ENCODE measurements around the gene DCDC2B.

DCDC2B gene

DNA sequence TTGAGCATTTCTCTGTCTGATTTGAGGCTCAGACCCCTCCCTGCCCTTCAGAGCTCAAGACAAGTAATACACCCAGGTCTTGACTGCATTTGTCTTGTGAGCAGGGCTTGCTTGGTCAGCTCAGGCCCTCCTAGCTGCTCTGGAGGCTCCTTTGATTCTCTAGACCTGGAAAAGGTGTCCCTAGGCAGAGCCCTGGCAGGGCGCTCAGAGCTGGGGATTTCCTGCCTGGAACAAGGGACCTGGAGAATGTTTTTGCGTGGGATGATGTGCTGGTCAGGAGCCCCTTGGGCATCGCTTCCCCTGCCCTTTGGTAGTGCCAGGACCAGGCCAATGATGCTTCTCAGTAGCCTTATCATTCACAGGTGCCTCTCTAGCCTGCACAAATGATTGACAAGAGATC lies 13.4 kb upstream of the DCDC2B start:
- no peaks in the 10 kb centered on the region for H3K79me2 ChIP-seq (ENCODE audit: control insufficient read depth, low read length)
- no peak overlapping the region for H3K27ac ChIP-seq (ENCODE audit: low read depth, low read length)
- H3K9me3 ChIP-seq (ENCODE audit: control insufficient read depth, insufficient read depth, low read length), result no peaks in the 10 kb centered on the region
- peaks cover 78% of the 10 kb centered on the region for H3K36me3 ChIP-seq (ENCODE audit: control insufficient read depth, low read length)
- H4K20me1 ChIP-seq (ENCODE audit: control insufficient read depth, insufficient read depth, low read depth, low read length), result no peaks in the 10 kb centered on the region
- no peaks in the 10 kb centered on the region for H3K27me3 ChIP-seq (ENCODE audit: control insufficient read depth, low read length)
- peaks cover 17% of the 10 kb centered on the region for H3K4me1 ChIP-seq (ENCODE audit: control insufficient read depth, low read length)
- H3F3A ChIP-seq (ENCODE audit: control insufficient read depth, insufficient read depth), result peaks cover 9% of the 10 kb centered on the region; the same call in 1 of the 2 replicates
- H3K9me2 ChIP-seq (replicated peaks; ENCODE audit: control insufficient read depth, low read length), result no peaks in the 10 kb centered on the region
- TF ChIP-seq, protein P1, sequence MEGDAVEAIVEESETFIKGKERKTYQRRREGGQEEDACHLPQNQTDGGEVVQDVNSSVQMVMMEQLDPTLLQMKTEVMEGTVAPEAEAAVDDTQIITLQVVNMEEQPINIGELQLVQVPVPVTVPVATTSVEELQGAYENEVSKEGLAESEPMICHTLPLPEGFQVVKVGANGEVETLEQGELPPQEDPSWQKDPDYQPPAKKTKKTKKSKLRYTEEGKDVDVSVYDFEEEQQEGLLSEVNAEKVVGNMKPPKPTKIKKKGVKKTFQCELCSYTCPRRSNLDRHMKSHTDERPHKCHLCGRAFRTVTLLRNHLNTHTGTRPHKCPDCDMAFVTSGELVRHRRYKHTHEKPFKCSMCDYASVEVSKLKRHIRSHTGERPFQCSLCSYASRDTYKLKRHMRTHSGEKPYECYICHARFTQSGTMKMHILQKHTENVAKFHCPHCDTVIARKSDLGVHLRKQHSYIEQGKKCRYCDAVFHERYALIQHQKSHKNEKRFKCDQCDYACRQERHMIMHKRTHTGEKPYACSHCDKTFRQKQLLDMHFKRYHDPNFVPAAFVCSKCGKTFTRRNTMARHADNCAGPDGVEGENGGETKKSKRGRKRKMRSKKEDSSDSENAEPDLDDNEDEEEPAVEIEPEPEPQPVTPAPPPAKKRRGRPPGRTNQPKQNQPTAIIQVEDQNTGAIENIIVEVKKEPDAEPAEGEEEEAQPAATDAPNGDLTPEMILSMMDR (IDR thresholded peaks at IDR 0.05; ENCODE audit: low read depth, low read length, poor library complexity, severe bottlenecking), result no peak
- TF ChIP-seq EZH2phosphoT487 (IDR thresholded peaks at IDR 0.05; ENCODE audit: borderline replicate concordance, low read length), result no peak
- H3K4me2 ChIP-seq (ENCODE audit: low read length), result no peak overlapping the region
- H3K4me3 ChIP-seq (ENCODE audit: low read length), result no peak overlapping the region

DNA sequence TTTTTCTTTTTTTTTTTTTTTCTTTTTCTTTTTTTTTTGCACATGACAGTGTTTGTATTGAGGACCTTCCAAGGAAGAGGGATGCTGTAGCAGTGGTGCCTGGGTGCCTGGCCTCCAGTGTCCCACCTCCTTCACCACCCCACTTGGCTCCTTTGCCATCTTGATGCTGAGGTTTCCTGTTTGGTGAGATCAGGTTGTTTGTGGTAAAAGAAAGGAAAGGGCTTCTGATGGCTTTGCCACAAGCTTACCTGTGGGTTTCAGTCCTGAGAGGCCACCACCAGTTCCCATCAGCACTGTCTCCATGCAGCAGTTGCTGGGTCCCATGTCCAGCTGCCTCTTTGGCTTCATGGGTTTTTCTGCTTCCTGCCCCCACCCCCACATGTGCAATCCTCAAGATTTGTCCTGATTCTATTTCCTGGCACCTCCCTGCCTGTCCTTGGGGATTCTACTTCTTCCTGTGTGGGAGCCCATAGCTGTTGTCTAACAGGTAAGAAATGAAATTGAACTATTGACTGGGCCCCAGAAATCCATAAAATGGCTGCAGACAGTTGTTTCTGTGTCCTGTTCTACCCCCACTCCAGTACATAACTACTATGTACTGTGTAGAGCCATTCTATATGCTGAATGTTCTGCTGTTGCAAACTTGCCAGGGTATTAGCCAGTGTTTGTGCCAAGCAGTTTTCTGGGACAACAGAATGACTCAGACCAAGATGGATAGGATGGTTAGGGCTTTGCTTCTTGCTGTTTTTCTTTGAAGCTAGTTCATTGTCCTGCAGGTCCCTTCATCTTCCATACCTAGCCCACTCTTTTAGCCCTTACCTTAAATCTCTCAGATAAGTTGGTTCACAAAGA lies 12.7 kb upstream of the DCDC2B start:
- TF ChIP-seq, protein P1 (IDR thresholded peaks at IDR 0.05; ENCODE audit: low read depth, low read length, poor library complexity, severe bottlenecking), result no peak
- TF ChIP-seq EZH2phosphoT487 (IDR thresholded peaks at IDR 0.05; ENCODE audit: borderline replicate concordance, low read length), result no peak
- no peaks in the 10 kb centered on the region for H3K9me3 ChIP-seq (ENCODE audit: control insufficient read depth, insufficient read depth, low read length)
- H3K4me1 ChIP-seq (ENCODE audit: control insufficient read depth, low read length), result peaks cover 22% of the 10 kb centered on the region
- H3K9me2 ChIP-seq (replicated peaks; ENCODE audit: control insufficient read depth, low read length), result no peaks in the 10 kb centered on the region
- peaks cover 9% of the 10 kb centered on the region; the same call in 1 of the 2 replicates for H3F3A ChIP-seq (ENCODE audit: control insufficient read depth, insufficient read depth)
- peaks cover 73% of the 10 kb centered on the region for H3K36me3 ChIP-seq (ENCODE audit: control insufficient read depth, low read length)
- no peak overlapping the region for H3K27ac ChIP-seq (ENCODE audit: low read depth, low read length)
- no peaks in the 10 kb centered on the region for H3K79me2 ChIP-seq (ENCODE audit: control insufficient read depth, low read length)
- no peaks in the 10 kb centered on the region for H4K20me1 ChIP-seq (ENCODE audit: control insufficient read depth, insufficient read depth, low read depth, low read length)
- H3K27me3 ChIP-seq (ENCODE audit: control insufficient read depth, low read length), result no peaks in the 10 kb centered on the region
- H3K4me2 ChIP-seq (ENCODE audit: low read length), result no peak overlapping the region
- no peak overlapping the region for H3K4me3 ChIP-seq (ENCODE audit: low read length)

DNA sequence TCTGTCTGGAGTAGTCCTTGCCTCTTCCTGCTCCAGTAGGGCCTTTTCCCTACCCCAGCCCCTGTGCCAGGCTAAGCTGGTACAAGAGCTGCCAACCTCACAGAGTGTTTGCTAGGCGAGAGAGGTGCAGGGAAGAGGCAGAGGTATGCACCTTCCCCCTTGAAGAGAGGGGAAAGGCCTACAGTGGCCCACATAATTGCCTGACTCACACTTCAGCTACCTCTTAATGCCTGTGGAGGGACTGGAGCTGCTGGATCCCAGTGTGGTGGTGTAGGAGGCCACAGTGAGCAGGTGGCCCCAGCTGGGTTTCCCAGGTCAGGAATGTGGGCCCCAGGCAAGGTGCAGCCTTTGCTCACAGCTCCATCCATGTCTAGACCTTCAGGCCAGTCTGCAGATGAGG lies 11.8 kb upstream of the DCDC2B start:
- peaks cover 31% of the 10 kb centered on the region for H3K4me1 ChIP-seq (ENCODE audit: control insufficient read depth, low read length)
- H3K9me2 ChIP-seq (replicated peaks; ENCODE audit: control insufficient read depth, low read length), result no peaks in the 10 kb centered on the region

More for the DNA sequence above, 11.8 kb upstream of the DCDC2B start:
- H3K79me2 ChIP-seq (ENCODE audit: control insufficient read depth, low read length), result no peaks in the 10 kb centered on the region
- H3K4me3 ChIP-seq (ENCODE audit: low read length), result no peak overlapping the region
- no peak overlapping the region for H3K27ac ChIP-seq (ENCODE audit: low read depth, low read length)
- H3F3A ChIP-seq (ENCODE audit: control insufficient read depth, insufficient read depth), result peaks cover 9% of the 10 kb centered on the region; the same call in 1 of the 2 replicates
- H3K9me3 ChIP-seq (ENCODE audit: control insufficient read depth, insufficient read depth, low read length), result no peaks in the 10 kb centered on the region
- TF ChIP-seq, protein P1 (IDR thresholded peaks at IDR 0.05; ENCODE audit: low read depth, low read length, poor library complexity, severe bottlenecking), result no peak
- TF ChIP-seq EZH2phosphoT487 (IDR thresholded peaks at IDR 0.05; ENCODE audit: borderline replicate concordance, low read length), result no peak
- no peaks in the 10 kb centered on the region for H4K20me1 ChIP-seq (ENCODE audit: control insufficient read depth, insufficient read depth, low read depth, low read length)
- H3K27me3 ChIP-seq (ENCODE audit: control insufficient read depth, low read length), result no peaks in the 10 kb centered on the region
- peaks cover 64% of the 10 kb centered on the region for H3K36me3 ChIP-seq (ENCODE audit: control insufficient read depth, low read length)
- H3K4me2 ChIP-seq (ENCODE audit: low read length), result no peak overlapping the region
